ENCODE data around the gene SYNRG. TPM values are rescaled to one million over a fixed set of nuclear protein-coding genes. Genes with fewer than 3 reads are reported as not detected.

Gene SYNRG
- polyA plus RNA-seq, 1 of the 3 experiments (the other 2 are of a cell fraction), result 8.9 TPM

- no peaks in the 10 kb centered on the region for H3K9me2 ChIP-seq
- H4K20me1 ChIP-seq (ENCODE audit: insufficient read depth), result no peaks in the 10 kb centered on the region; the same call in 1 of the 2 replicates
- CTCF ChIA-PET, result interaction anchor here (4.1 kb wide), 1 partner anchor 40 kb away, joined by 44 read pairs; no protein-coding TSS in a partner anchor
- H3K27ac ChIP-seq (ENCODE audit: low read depth in 2 of 2, low read length in 1 of 2), result no peak overlapping the region
- POLR2A ChIA-PET, result no interaction called here
- H3F3A ChIP-seq (replicated peaks; ENCODE audit: insufficient read depth), result peaks cover 7% of the 10 kb centered on the region
- H2AFZ ChIP-seq (ENCODE audit: low read depth), result no peak overlapping the region
- H3K4me3 ChIP-seq (ENCODE audit: low read depth in 2 of 2, low read length in 1 of 2), result no peak overlapping the region
- H3K4me2 ChIP-seq, result no peak overlapping the region
- TF ChIP-seq MEF2A (IDR thresholded peaks at IDR 0.05; ENCODE audit: borderline replicate concordance, low read depth) (no peak), TEAD4 (IDR thresholded peaks at IDR 0.05; ENCODE audit: borderline replicate concordance, insufficient read depth) (no peak), ELF1 (IDR thresholded peaks at IDR 0.05) (no peak), RAD21 (IDR thresholded peaks at IDR 0.05; ENCODE audit: low read length) (no peak), USF1 (IDR thresholded peaks at IDR 0.05; ENCODE audit: borderline replicate concordance, low read depth) (no peak), RCOR1 (IDR thresholded peaks at IDR 0.05; ENCODE audit: low read length) (no peak), CHD2 (IDR thresholded peaks at IDR 0.05; ENCODE audit: low read length, partially characterized antibody) (no peak), REST (IDR thresholded peaks at IDR 0.05; ENCODE audit: low read depth, low read length) (no peak), IRF3 (IDR thresholded peaks at IDR 0.05; ENCODE audit: low read depth, low read length) (no peak), RFX5 (IDR thresholded peaks at IDR 0.05; ENCODE audit: low read length) (no peak), YY1 (IDR thresholded peaks at IDR 0.05; ENCODE audit: low read depth) (no peak), MXI1 (IDR thresholded peaks at IDR 0.05; ENCODE audit: low read depth, low read length) (no peak), TCF12 (IDR thresholded peaks at IDR 0.05) (no peak), MAX (IDR thresholded peaks at IDR 0.05; ENCODE audit: low read depth) (no peak)
- H3K36me3 ChIP-seq (replicated peaks in 1 of 2; ENCODE audit: control insufficient read depth in 1 of 2, insufficient read depth in 2 of 2, low read length in 1 of 2), result peaks cover 43 to 69% of the 10 kb centered on the region in 2 experiments
- 80% methylated on average over 2 of the region's 2 CpGs for WGBS (ENCODE audit: low lambda C conversion rate)
- no peaks in the 10 kb centered on the region; the same call in 1 of the 2 replicates for H3K79me2 ChIP-seq (ENCODE audit: insufficient read depth)
- no peak for DNase-seq
- no peaks in the 10 kb centered on the region for H3K9me3 ChIP-seq
- no peak overlapping the region for H3K9ac ChIP-seq
- no peaks in the 10 kb centered on the region; a peak in 1 of 4 replicates for H3K4me1 ChIP-seq (ENCODE audit: control insufficient read depth in 1 of 2, insufficient read depth in 2 of 2, low read depth in 1 of 2, low read length in 1 of 2)
- H3K27me3 ChIP-seq (ENCODE audit: insufficient read depth), result no peaks in the 10 kb centered on the region
Measured at GRCh38 chr17:37567137-37567536, 42.1 kb downstream of the SYNRG start.

All from SK-N-SH (cell line).